SIG-M5 treated with dmso at 0.1 percent for 504 hours (cell line): ENCODE data around the gene OR1E2.
"Not testable (repeated sequence)": the region's sequence is repeated elsewhere in the genome, so short reads cannot be mapped to it uniquely, and the experiment has no call there.

Experiments
- DNase-seq: peaks from one replicate; lab custom pipeline; 2025; ENCODE audit not compliant: unreplicated experiment; lab: John Stamatoyannopoulos, UW

Gene OR1E2, protein sequence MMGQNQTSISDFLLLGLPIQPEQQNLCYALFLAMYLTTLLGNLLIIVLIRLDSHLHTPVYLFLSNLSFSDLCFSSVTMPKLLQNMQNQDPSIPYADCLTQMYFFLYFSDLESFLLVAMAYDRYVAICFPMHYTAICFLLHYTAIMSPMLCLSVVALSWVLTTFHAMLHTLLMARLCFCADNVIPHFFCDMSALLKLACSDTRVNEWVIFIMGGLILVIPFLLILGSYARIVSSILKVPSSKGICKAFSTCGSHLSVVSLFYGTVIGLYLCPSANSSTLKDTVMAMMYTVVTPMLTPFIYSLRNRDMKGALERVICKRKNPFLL

GRCh38 chr17:3433741-3434140, at the start of gene OR1E2:
OR1E2 (minus strand) TSS chr17:3433841; CDS start chr17:3433841, 0 bp downstream.
- no peak for DNase-seq

DNA sequence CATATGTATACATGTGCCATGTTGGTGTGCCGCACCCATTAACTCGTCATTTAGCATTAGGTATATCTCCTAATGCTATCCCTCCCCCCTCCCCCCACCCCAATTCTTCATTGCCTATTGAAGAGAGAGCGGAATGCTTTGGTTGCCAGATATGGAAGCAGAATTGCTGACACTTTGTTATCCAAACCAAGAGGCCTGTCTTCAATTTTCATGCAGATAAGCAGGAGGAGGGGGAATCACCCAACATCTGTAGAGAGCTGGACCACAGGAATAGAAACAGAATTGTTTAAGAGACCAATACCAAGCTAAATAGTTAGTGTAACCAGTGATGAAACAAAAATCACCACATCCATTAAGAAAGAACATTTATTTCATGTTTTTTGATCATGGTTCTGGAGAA, 49.2 kb upstream of the OR1E2 start:
- DNase-seq, result no peak

GRCh38 chr17:3479988-3480387, 46.3 kb upstream of the OR1E2 start:
- DNase-seq, result no peak

GRCh38 chr17:3475812-3476610, 42.4 kb upstream of the OR1E2 start, which contains the start of gene ASPA:
ASPA (plus strand) TSS chr17:3475997; CDS start chr17:3476160, 163 bp downstream.
- DNase-seq, result no peak

DNA sequence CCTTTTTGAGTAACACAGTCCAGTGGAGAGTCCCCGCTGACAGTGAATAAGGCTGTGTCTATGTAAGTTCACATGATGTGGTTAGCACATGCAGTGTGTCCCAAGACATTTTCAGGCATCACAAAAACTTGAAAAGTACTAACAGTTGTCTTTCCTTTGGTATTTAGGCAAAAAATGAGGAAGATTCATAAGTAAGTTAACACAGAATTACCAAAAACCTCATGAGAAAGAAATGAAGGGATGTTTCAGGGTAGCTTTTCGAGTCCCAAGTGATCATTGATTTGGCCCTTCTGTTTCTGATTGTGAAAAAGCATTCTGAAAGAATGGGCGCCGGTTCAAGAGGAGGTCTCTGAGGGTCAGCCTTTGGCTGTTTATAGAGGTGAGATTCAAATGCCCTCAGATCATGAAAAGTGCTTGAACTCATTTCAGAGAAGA, 41.6 kb upstream of the OR1E2 start:
- no peak for DNase-seq

- no peak for DNase-seq
Measured at GRCh38 chr17:3474212-3474611, 40.6 kb upstream of the OR1E2 start.

GRCh38 chr17:3472137-3472536, 38.5 kb upstream of the OR1E2 start:
- no peak for DNase-seq

DNA sequence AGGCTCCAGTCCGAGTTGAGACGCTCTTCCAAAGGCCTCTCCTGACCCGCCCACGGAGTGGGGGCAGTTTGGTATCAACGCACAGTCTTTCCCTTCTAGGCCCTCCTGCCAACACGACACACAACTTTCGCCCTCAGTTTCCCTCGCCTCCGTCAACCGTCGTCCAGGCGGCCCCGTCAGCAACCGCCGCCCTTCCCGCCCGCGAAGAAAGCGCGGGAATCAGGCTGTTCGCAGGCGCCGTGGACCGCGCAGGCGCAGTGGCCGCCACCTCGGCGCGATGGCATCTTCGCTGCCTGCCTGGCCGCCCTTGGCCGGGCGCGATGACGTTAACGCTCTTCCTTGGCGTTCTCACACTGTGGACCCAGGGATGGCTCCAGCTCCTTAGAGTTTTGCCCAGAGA, 38.0 kb upstream of the OR1E2 start, which contains the start of gene SPATA22:
Gene SPATA22, minus strand, starts transcription at position 221 of the 400 bp plus-strand sequence. CDS start 2,494 bp downstream, outside the sequence.
- no peak for DNase-seq

- no peak for DNase-seq
Measured at GRCh38 chr17:3469529-3469928, 35.9 kb upstream of the OR1E2 start.

DNA sequence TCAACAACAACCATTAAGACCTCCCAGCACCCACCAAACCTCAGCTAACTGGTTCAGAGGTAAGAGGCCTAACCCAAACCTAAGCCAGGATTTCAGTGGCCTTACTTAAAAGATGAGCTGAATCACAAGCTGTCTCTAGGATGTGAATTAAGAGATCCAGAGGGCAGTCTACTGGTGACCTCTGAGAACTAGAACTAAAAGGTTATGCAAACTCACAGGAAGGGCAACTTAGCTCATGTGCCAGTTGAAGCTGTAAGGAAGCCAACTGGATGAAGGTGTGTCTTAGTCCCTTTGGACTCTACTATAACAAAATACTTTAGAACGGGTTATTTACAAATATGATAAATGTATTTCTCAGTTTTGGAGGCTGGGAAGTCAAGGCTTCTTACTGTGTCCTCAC, 32.7 kb upstream of the OR1E2 start:
- DNase-seq, result not testable (repeated sequence)

GRCh38 chr17:3448059-3448665, 14.5 kb upstream of the OR1E2 start:
- DNase-seq, result no peak

- no peak for DNase-seq
Measured at GRCh38 chr17:3447625-3448024, 14.0 kb upstream of the OR1E2 start.

- DNase-seq, result no peak
Measured at GRCh38 chr17:3440451-3440850, 6.8 kb upstream of the OR1E2 start.

- no peak for DNase-seq
Measured at GRCh38 chr17:3438368-3438767, 4.7 kb upstream of the OR1E2 start.

- peak; percentile 44 for DNase-seq
Measured at GRCh38 chr17:3433215-3433614, 426 bp downstream of the OR1E2 start.

DNA sequence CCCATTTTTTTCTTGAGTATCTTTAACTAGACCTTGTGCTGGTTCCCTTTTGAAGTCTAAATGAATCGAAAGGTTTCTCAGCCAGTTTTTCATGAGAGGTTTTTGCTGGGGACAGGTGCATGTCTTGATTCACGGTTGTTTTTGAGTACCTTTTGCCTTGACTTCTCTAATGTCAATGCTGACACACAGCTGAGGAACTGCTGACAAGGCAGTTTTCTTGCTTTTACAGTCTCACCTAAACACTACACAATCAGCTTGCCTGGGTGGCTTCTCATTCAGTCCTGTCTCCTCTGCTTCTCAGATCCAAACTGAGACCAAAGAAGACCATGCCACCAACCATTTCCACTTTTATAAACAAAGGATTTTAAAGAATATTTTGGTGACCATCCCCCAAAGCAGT, 15.4 kb downstream of the OR1E2 start:
- no peak for DNase-seq

GRCh38 chr17:3415610-3416009, 18.0 kb downstream of the OR1E2 start:
- no peak for DNase-seq

- DNase-seq, result not testable (repeated sequence)
Measured at GRCh38 chr17:3412216-3412615, 21.4 kb downstream of the OR1E2 start.

- DNase-seq, result no peak
Measured at GRCh38 chr17:3411070-3411469, 22.6 kb downstream of the OR1E2 start, which contains the start of gene OR3A3. OR3A3 (plus strand) TSS chr17:3411370.

DNA sequence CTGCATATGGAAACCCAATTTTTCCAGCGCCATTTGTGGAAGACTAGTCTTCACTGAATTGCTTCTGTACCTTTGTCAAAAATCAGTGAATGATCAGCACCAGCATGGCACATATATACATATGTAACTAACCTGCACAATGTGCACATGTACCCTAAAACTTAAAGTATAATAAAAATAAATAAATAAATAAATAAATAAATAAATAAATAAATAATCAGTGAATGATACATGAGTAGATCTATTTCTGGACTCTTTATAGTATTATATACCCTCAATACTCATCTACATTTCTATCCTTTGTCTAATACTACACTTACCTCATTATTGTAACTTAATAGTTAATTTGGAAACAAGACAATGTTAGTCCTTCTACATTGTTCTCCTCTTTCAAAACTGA, 29.8 kb downstream of the OR1E2 start:
- DNase-seq, result not testable (repeated sequence)

GRCh38 chr17:3401786-3402185, 31.9 kb downstream of the OR1E2 start:
- no peak for DNase-seq

DNA sequence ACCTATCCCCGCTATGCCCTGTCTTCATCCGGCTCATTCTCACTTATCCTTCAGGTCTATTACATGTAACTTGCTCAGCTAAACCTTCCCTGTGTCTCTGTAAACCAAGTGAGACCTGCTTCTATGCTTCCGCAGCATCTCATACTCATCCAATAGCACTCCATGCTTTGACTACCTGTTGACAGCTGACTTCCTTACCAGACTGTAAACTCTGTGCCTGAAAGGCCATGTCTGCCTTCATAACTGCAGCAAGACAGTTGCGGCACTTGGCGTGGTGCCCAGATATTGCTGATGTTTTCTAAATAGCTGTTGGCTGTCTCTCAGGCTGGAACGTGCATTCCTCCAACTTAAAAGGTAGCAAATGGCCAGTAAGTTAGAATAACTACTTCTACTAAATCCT, 33.6 kb downstream of the OR1E2 start:
- DNase-seq, result no peak
